T-helper 2 cell treated with Interferon-gamma antibody and Interleukin-4, amounts not matched to agents 5 μg/mL and 100 μg/mL, for 36 hours (primary cell): ENCODE data around the gene KLF8.
"Not testable (repeated sequence)": the region's sequence is repeated elsewhere in the genome, so short reads cannot be mapped to it uniquely, and the experiment has no call there.

Experiments used
- DNase-seq: peaks from one replicate; pipeline ENCODE4 v3.0.0; 2021; ENCODE audit warnings: low spot score
- H3K27ac Mint-ChIP-seq: one replicate; pipeline ENCODE4 v1.8.0; 2021; ENCODE audit warnings: mild to moderate bottlenecking, mixed read lengths
- H3K27me3 Mint-ChIP-seq: one replicate; pipeline ENCODE4 v1.8.0; 2021; ENCODE audit warnings: low read depth, mixed read lengths
- H3K36me3 Mint-ChIP-seq: one replicate; pipeline ENCODE4 v1.8.0; 2021; ENCODE audit warnings: low read depth, mixed read lengths
- H3K4me1 Mint-ChIP-seq: one replicate; pipeline ENCODE4 v1.8.0; 2021; ENCODE audit warnings: low read depth, mixed read lengths
- H3K4me3 Mint-ChIP-seq: one replicate; pipeline ENCODE4 v1.8.0; 2022; ENCODE audit warnings: mild to moderate bottlenecking, moderate library complexity, mixed read lengths
- H3K9me3 Mint-ChIP-seq: one replicate; pipeline ENCODE4 v1.8.0; 2021; ENCODE audit warnings: mixed read lengths

The KLF8 gene

GRCh38 chrX:56232221-56233082 lies at the start of gene KLF8:
Gene KLF8, plus strand, starts transcription at chrX:56232356. Its CDS starts 979 bp downstream, at chrX:56233335.
- peaks cover 7% of the 10 kb centered on the region for H3K36me3 Mint-ChIP-seq
- peak within 1 kb of the TSS; percentile 89 for H3K4me3 Mint-ChIP-seq
- H3K27ac Mint-ChIP-seq, result peak within 1 kb of the TSS; percentile 50
- peaks cover 29% of the 10 kb centered on the region for H3K4me1 Mint-ChIP-seq
- H3K9me3 Mint-ChIP-seq, result no peaks in the 10 kb centered on the region
- peak; percentile 17 for DNase-seq
- H3K27me3 Mint-ChIP-seq, result peaks cover 6% of the 10 kb centered on the region

- not testable (repeated sequence) for H3K27ac Mint-ChIP-seq, H3K4me3 Mint-ChIP-seq, H3K4me1 Mint-ChIP-seq, H3K27me3 Mint-ChIP-seq, H3K9me3 Mint-ChIP-seq, H3K36me3 Mint-ChIP-seq, DNase-seq
Observed at GRCh38 chrX:56206945-56207344, 25.2 kb upstream of the KLF8 start.

- no peaks in the 10 kb centered on the region for H3K4me1 Mint-ChIP-seq
- peaks cover 5% of the 10 kb centered on the region for H3K9me3 Mint-ChIP-seq
- no peak overlapping the region for H3K27ac Mint-ChIP-seq
- no peaks in the 10 kb centered on the region for H3K27me3 Mint-ChIP-seq
- H3K4me3 Mint-ChIP-seq, result no peak overlapping the region
- H3K36me3 Mint-ChIP-seq, result no peaks in the 10 kb centered on the region
- DNase-seq, result no peak
Observed at GRCh38 chrX:56211701-56212100, 20.5 kb upstream of the KLF8 start.

GRCh38 chrX:56216332-56216731 lies 15.8 kb upstream of the KLF8 start:
- Mint-ChIP-seq H3K4me3 (no peak overlapping the region), H3K27ac (no peak overlapping the region), H3K9me3 (no peaks in the 10 kb centered on the region), H3K36me3 (no peaks in the 10 kb centered on the region), H3K27me3 (no peaks in the 10 kb centered on the region), H3K4me1 (no peaks in the 10 kb centered on the region)
- DNase-seq, result no peak

GRCh38 chrX:56219700-56220099 lies 12.5 kb upstream of the KLF8 start:
- Mint-ChIP-seq H3K36me3 (no peaks in the 10 kb centered on the region), H3K4me3 (no peak overlapping the region), H3K27ac (no peak overlapping the region), H3K4me1 (no peaks in the 10 kb centered on the region), H3K27me3 (peaks cover 2% of the 10 kb centered on the region), H3K9me3 (no peaks in the 10 kb centered on the region)
- DNase-seq, result no peak

GRCh38 chrX:56221101-56221500 lies 11.1 kb upstream of the KLF8 start:
- no peak for DNase-seq
- Mint-ChIP-seq H3K27me3 (peaks cover 2% of the 10 kb centered on the region), H3K36me3 (no peaks in the 10 kb centered on the region), H3K4me1 (no peaks in the 10 kb centered on the region), H3K27ac (no peak overlapping the region), H3K9me3 (no peaks in the 10 kb centered on the region), H3K4me3 (no peak overlapping the region)

- no peaks in the 10 kb centered on the region for H3K4me1 Mint-ChIP-seq
- no peak overlapping the region for H3K4me3 Mint-ChIP-seq
- DNase-seq, result no peak
- no peaks in the 10 kb centered on the region for H3K36me3 Mint-ChIP-seq
- H3K9me3 Mint-ChIP-seq, result no peaks in the 10 kb centered on the region
- H3K27me3 Mint-ChIP-seq, result peaks cover 2% of the 10 kb centered on the region
- no peak overlapping the region for H3K27ac Mint-ChIP-seq
Observed at GRCh38 chrX:56222473-56223000, 9.6 kb upstream of the KLF8 start.

- no peak overlapping the region for H3K4me3 Mint-ChIP-seq
- DNase-seq, result no peak
- peaks cover 14% of the 10 kb centered on the region for H3K4me1 Mint-ChIP-seq
- H3K27me3 Mint-ChIP-seq, result peaks cover 8% of the 10 kb centered on the region
- H3K36me3 Mint-ChIP-seq, result no peaks in the 10 kb centered on the region
- no peaks in the 10 kb centered on the region for H3K9me3 Mint-ChIP-seq
- H3K27ac Mint-ChIP-seq, result no peak overlapping the region
Observed at GRCh38 chrX:56226980-56227379, 5.2 kb upstream of the KLF8 start.

- no peaks in the 10 kb centered on the region for H3K36me3 Mint-ChIP-seq
- no peak for DNase-seq
- H3K9me3 Mint-ChIP-seq, result no peaks in the 10 kb centered on the region
- peaks cover 20% of the 10 kb centered on the region for H3K4me1 Mint-ChIP-seq
- H3K27ac Mint-ChIP-seq, result no peak overlapping the region
- peak overlapping the region; percentile 49 for H3K4me3 Mint-ChIP-seq
- H3K27me3 Mint-ChIP-seq, result peaks cover 7% of the 10 kb centered on the region
Observed at GRCh38 chrX:56228914-56229313, 3.2 kb upstream of the KLF8 start.

GRCh38 chrX:56231537-56232090 lies 542 bp upstream of the KLF8 start:
- Mint-ChIP-seq H3K27ac (no peak overlapping the region), H3K4me3 (peak overlapping the region; percentile 89), H3K36me3 (peaks cover 7% of the 10 kb centered on the region), H3K9me3 (no peaks in the 10 kb centered on the region), H3K27me3 (peaks cover 6% of the 10 kb centered on the region), H3K4me1 (peaks cover 29% of the 10 kb centered on the region)
- DNase-seq, result no peak

GRCh38 chrX:56233100-56233499 lies 944 bp downstream of the KLF8 start:
- peak; percentile 4 for DNase-seq
- Mint-ChIP-seq H3K36me3 (peaks cover 7% of the 10 kb centered on the region), H3K4me1 (peaks cover 29% of the 10 kb centered on the region), H3K9me3 (no peaks in the 10 kb centered on the region), H3K27me3 (peaks cover 6% of the 10 kb centered on the region), H3K4me3 (peak overlapping the region; percentile 89), H3K27ac (peak overlapping the region; percentile 41)

- peaks cover 6% of the 10 kb centered on the region for H3K27me3 Mint-ChIP-seq
- H3K4me1 Mint-ChIP-seq, result peaks cover 29% of the 10 kb centered on the region
- H3K36me3 Mint-ChIP-seq, result peaks cover 7% of the 10 kb centered on the region
- DNase-seq, result peak; percentile 14
- H3K9me3 Mint-ChIP-seq, result no peaks in the 10 kb centered on the region
- H3K4me3 Mint-ChIP-seq, result peak overlapping the region; percentile 89
- peak overlapping the region; percentile 41 for H3K27ac Mint-ChIP-seq
Observed at GRCh38 chrX:56233682-56234081, 1.5 kb downstream of the KLF8 start.

GRCh38 chrX:56248492-56248891 lies 16.3 kb downstream of the KLF8 start:
- H3K4me3 Mint-ChIP-seq, result no peak overlapping the region
- no peak overlapping the region for H3K27ac Mint-ChIP-seq
- H3K4me1 Mint-ChIP-seq, result peaks cover 11% of the 10 kb centered on the region
- H3K9me3 Mint-ChIP-seq, result no peaks in the 10 kb centered on the region
- no peaks in the 10 kb centered on the region for H3K27me3 Mint-ChIP-seq
- peak; percentile 18 for DNase-seq
- peaks cover 6% of the 10 kb centered on the region for H3K36me3 Mint-ChIP-seq

GRCh38 chrX:56253832-56254703 lies 21.9 kb downstream of the KLF8 start:
- H3K4me1 Mint-ChIP-seq, result no peaks in the 10 kb centered on the region
- no peaks in the 10 kb centered on the region for H3K9me3 Mint-ChIP-seq
- DNase-seq, result no peak
- H3K27me3 Mint-ChIP-seq, result no peaks in the 10 kb centered on the region
- no peak overlapping the region for H3K4me3 Mint-ChIP-seq
- H3K36me3 Mint-ChIP-seq, result peaks cover 15% of the 10 kb centered on the region
- H3K27ac Mint-ChIP-seq, result no peak overlapping the region
